Measurements from ENCODE around the gene SNAPIN. TPM values are rescaled to one million over a fixed set of nuclear protein-coding genes. Genes with fewer than 3 reads are reported as not detected.
A peak's percentile ranks its signal among the peaks of the same experiment; 100 is the strongest.

The SNAPIN gene
- total and polyA plus RNA-seq, 9 of the 15 experiments (the other 6 are each of a cell fraction or from before 2014, with no cell fraction given), result 11.2 to 43.9 (median 32.3) TPM

- TF ChIP-seq ZBTB49 (CRISPR knock-in tag; IDR thresholded peaks at IDR 0.05; ENCODE audit: borderline replicate concordance), result 0 out of 2 replicates have a peak, but pooled peaks have one; percentile 40
- TF ChIP-seq ZNF766 (CRISPR knock-in tag; conservative IDR thresholded peaks at IDR 0.05), result peak; percentile 80; the same call in 1 of the 2 replicates
- peak; percentile 23; the same call in 1 of the 2 replicates for TF ChIP-seq ZBTB9 (CRISPR knock-in tag; IDR thresholded peaks at IDR 0.05)
- TF ChIP-seq CBX1 (IDR thresholded peaks at IDR 0.05; ENCODE audit: low read depth), result peak; percentile 11; the same call in 1 of the 2 replicates
- TF ChIP-seq BCOR (IDR thresholded peaks at IDR 0.05), result no peak; the same call in 1 of the 2 replicates
- TF ChIP-seq SMAD4 (CRISPR knock-in tag; conservative IDR thresholded peaks at IDR 0.05), result peak; percentile 33; the same call in 1 of the 2 replicates
- no peak for TF ChIP-seq ZNF436 (CRISPR knock-in tag; IDR thresholded peaks at IDR 0.05)
- TF ChIP-seq CHD1 (IDR thresholded peaks at IDR 0.05; ENCODE audit: low read length), result peak; percentile 29
- no peak for TF ChIP-seq ZSCAN29 (IDR thresholded peaks at IDR 0.05)
- TF ChIP-seq XRCC4 (IDR thresholded peaks at IDR 0.05; ENCODE audit: extremely low read depth, insufficient read depth, insufficient read length), result no peak
- no peak for TF ChIP-seq ATF2 (CRISPR knock-in tag; IDR thresholded peaks at IDR 0.05)
- TF ChIP-seq TAF7 (tag; IDR thresholded peaks at IDR 0.05), result peak; percentile 62
- peak; percentile 88 for TF ChIP-seq CTCFL (IDR thresholded peaks at IDR 0.05; ENCODE audit: borderline replicate concordance, insufficient read depth, low read depth, low read length, poor library complexity, severe bottlenecking)
- peak; percentile 51; the same call in 1 of the 2 replicates for TF ChIP-seq PML (IDR thresholded peaks at IDR 0.05; ENCODE audit: low read length)
- TF ChIP-seq CREB1 (IDR thresholded peaks at IDR 0.05), result no peak
- no peak for TF ChIP-seq CREB1 (CRISPR knock-in tag; IDR thresholded peaks at IDR 0.05)
- peak; percentile 7; the same call in 1 of the 2 replicates for TF ChIP-seq ARID1B (IDR thresholded peaks at IDR 0.05)
- no peak for TF ChIP-seq LARP7 (IDR thresholded peaks at IDR 0.05)
- peak in 1 of 2 experiments; percentile 74; a peak in 1 of 4 replicates for TF ChIP-seq TEAD1 (CRISPR knock-in tag; IDR thresholded peaks at IDR 0.05)
- peak; percentile 73; the same call in 1 of the 2 replicates for TF ChIP-seq MYNN (IDR thresholded peaks at IDR 0.05)
- no peak for TF ChIP-seq MYNN (CRISPR knock-in tag; IDR thresholded peaks at IDR 0.05)
- TF ChIP-seq FOSL1 (tag; conservative IDR thresholded peaks at IDR 0.05), result peak; percentile 2; the same call in 1 of the 2 replicates
Observed at GRCh38 chr1:153626904-153627714, 31.4 kb upstream of the SNAPIN start, which contains the start of gene S100A13 (continued).

Data from K562 (cell line).